ENCODE results near the gene FIBIN.
A peak's percentile ranks its signal among the peaks of the same experiment; 100 is the strongest.

FIBIN gene

GRCh38 chr11:27029966-27030365 lies 36.1 kb downstream of the FIBIN start:
- H3K4me3 ChIP-seq (ENCODE audit: low read depth, low read length), result no peak overlapping the region
- TF ChIP-seq CTCF (IDR thresholded peaks at IDR 0.05; ENCODE audit: low read depth, low read length), result no peak
- in situ Hi-C loops (cut with HindIII; ENCODE audit: low sequenced_read_pairs), result no loop called here
- no peak for DNase-seq (ENCODE audit: low read depth, low spot score)

- in situ Hi-C loops (cut with HindIII; ENCODE audit: low sequenced_read_pairs), result no loop called here
- H3K4me3 ChIP-seq (ENCODE audit: low read depth, low read length), result no peak overlapping the region
- no peak for TF ChIP-seq CTCF (IDR thresholded peaks at IDR 0.05; ENCODE audit: low read depth, low read length)
- DNase-seq (ENCODE audit: low read depth, low spot score), result no peak
These were observed 37.8 kb downstream of the FIBIN start for GRCh38 chr11:27031754-27032153.

- no peak overlapping the region for H3K4me3 ChIP-seq (ENCODE audit: low read depth, low read length)
- TF ChIP-seq CTCF (IDR thresholded peaks at IDR 0.05; ENCODE audit: low read depth, low read length), result peak; percentile 7
- in situ Hi-C loops (cut with HindIII; ENCODE audit: low sequenced_read_pairs), result no loop called here
- DNase-seq (ENCODE audit: low read depth, low spot score), result no peak
These were observed 46.0 kb downstream of the FIBIN start for GRCh38 chr11:27039873-27040272.

- H3K4me3 ChIP-seq (ENCODE audit: low read depth, low read length), result no peak within 1 kb of the TSS
- TF ChIP-seq CTCF (IDR thresholded peaks at IDR 0.05; ENCODE audit: low read depth, low read length), result no peak
- in situ Hi-C loops (cut with HindIII; ENCODE audit: low sequenced_read_pairs), result no loop called here
- no peak for DNase-seq (ENCODE audit: low read depth, low spot score)
These were observed 46.6 kb downstream of the FIBIN start, which contains the start of gene BBOX1 for GRCh38 chr11:27040302-27041115. BBOX1 (plus strand) TSS chr11:27040815; CDS start chr11:27055431, 14,616 bp downstream.

- TF ChIP-seq CTCF (IDR thresholded peaks at IDR 0.05; ENCODE audit: low read depth, low read length), result no peak
- DNase-seq (ENCODE audit: low read depth, low spot score), result no peak
- in situ Hi-C loops (cut with HindIII; ENCODE audit: low sequenced_read_pairs), result no loop called here
- no peak overlapping the region for H3K4me3 ChIP-seq (ENCODE audit: low read depth, low read length)
These were observed 47.4 kb downstream of the FIBIN start for GRCh38 chr11:27041141-27041899.
